Liver (tissue), 9 donors: ENCODE measurements around the gene SHLD3. TPM values are rescaled to one million over a fixed set of nuclear protein-coding genes. Genes with fewer than 3 reads are reported as not detected.

Experiments used
- DNase-seq: peaks from one replicate; pipeline ENCODE4 v3.0.0-alpha.2; 2017; ENCODE audit warnings: low spot score
- H3K27ac ChIP-seq, 2 donors: one replicate each; pipeline ENCODE4 v1.7.0; 2013; ENCODE audit warnings: inconsistent platforms in 2 of 2, low read length in 2 of 2, control low read depth in 1 of 2, low read depth in 1 of 2, mild to moderate bottlenecking in 1 of 2
- H3K27me3 ChIP-seq, 4 donors: one replicate each; pipeline versions ENCODE4 v1.6.1 to v1.7.0; 2013; ENCODE audit warnings: low read length in 3 of 4, inconsistent platforms in 1 of 4, mild to moderate bottlenecking in 1 of 4, moderate library complexity in 1 of 4; ENCODE audit not compliant: control insufficient read depth in 4 of 4, insufficient read depth in 4 of 4
- H3K36me3 ChIP-seq, 4 donors: one replicate each; pipeline versions ENCODE4 v1.6.1 to v1.7.0; 2013; ENCODE audit warnings: low read length in 3 of 4, mild to moderate bottlenecking in 3 of 4, low read depth in 1 of 4, moderate library complexity in 1 of 4; ENCODE audit not compliant: control insufficient read depth in 4 of 4, insufficient read depth in 3 of 4
- H3K4me1 ChIP-seq, 4 donors: one replicate each; pipeline versions ENCODE4 v1.6.1 to v1.7.0; 2013; ENCODE audit warnings: low read length in 3 of 4, mild to moderate bottlenecking in 3 of 4, moderate library complexity in 1 of 4; ENCODE audit not compliant: control insufficient read depth in 4 of 4, insufficient read depth in 4 of 4
- H3K4me3 ChIP-seq, 3 donors: one replicate each; pipeline versions ENCODE4 v1.6.1 to v1.7.0; 2013; ENCODE audit warnings: low read length in 3 of 3, control low read depth in 1 of 3, low read depth in 1 of 3, mild to moderate bottlenecking in 1 of 3
- H3K9ac ChIP-seq, 2 donors: one replicate each; pipeline ENCODE4 v1.7.0; 2013; ENCODE audit warnings: low read length in 2 of 2, mild to moderate bottlenecking in 2 of 2, moderate library complexity in 2 of 2, control low read depth in 1 of 2, low read depth in 1 of 2
- H3K9me3 ChIP-seq, 4 donors: one replicate each; pipeline versions ENCODE4 v1.6.1 to v1.7.0; 2013; ENCODE audit warnings: low read length in 3 of 4; ENCODE audit not compliant: control insufficient read depth in 4 of 4
- EGR1 ChIP-seq, 2 donors: IDR thresholded peaks; 2 replicates each; pipeline ENCODE4 v1.6.1; 2016 to 2018; ENCODE audit warnings: antibody characterized with exemption in 2 of 2, low read depth in 2 of 2
- FOXA1 ChIP-seq: IDR thresholded peaks from 2 replicates; pipeline ENCODE4 v1.6.1; 2016; ENCODE audit warnings: antibody characterized with exemption
- FOXA2 ChIP-seq: IDR thresholded peaks from 2 replicates; pipeline ENCODE4 v1.6.1; 2016; ENCODE audit warnings: antibody characterized with exemption
- GABPA ChIP-seq, 2 donors: IDR thresholded peaks in 1 of 2; conservative IDR thresholded peaks in 1 of 2; 2 replicates each; pipeline ENCODE4 v1.6.1; 2016; ENCODE audit warnings: antibody characterized with exemption in 2 of 2, mild to moderate bottlenecking in 1 of 2, moderate library complexity in 1 of 2
- HNF4A ChIP-seq, 2 donors: conservative IDR thresholded peaks; 2 replicates each; pipeline ENCODE4 v1.6.1; 2016; ENCODE audit warnings: antibody characterized with exemption in 2 of 2, mild to moderate bottlenecking in 2 of 2
- HNF4G ChIP-seq: IDR thresholded peaks from 2 replicates; pipeline ENCODE4 v1.6.1; 2016; ENCODE audit warnings: antibody characterized with exemption
- NR2F2 ChIP-seq: IDR thresholded peaks from 2 replicates; pipeline ENCODE4 v1.6.1; 2016; ENCODE audit warnings: antibody characterized with exemption
- SP1 ChIP-seq: IDR thresholded peaks from 2 replicates; pipeline ENCODE4 v1.6.1; 2018; ENCODE audit warnings: antibody characterized with exemption, mild to moderate bottlenecking
- TAF1 ChIP-seq: conservative IDR thresholded peaks from 2 replicates; pipeline ENCODE4 v1.6.1; 2016; ENCODE audit warnings: antibody characterized with exemption, mild to moderate bottlenecking
- WGBS: extraction: QIAGEN DNeasy Blood & Tissue Kit; methylation state at CpG from one replicate; pipeline ENCODE4 v1.1.7; 2013; 5-methylcytosine and 5-hydroxymethylcytosine counted together
- polyA plus RNA-seq, 2 donors: library from polyadenylated mRNA; stranded (reverse) in 1 of 2; unstranded in 1 of 2; fragments of 200-250 nt in 1 of 2; fragments of >200 nt in 1 of 2; fragmentation: Nextera tagmentation in 1 of 2; extraction: Ambion mirVana in 1 of 2; gene quantifications; one replicate each; pipeline versions ENCODE4 v1.2.1 to v1.2.3, GENCODE V29; 2013 to 2015
- total RNA-seq, 2 donors: library from RNA; depleted of rRNA; stranded (reverse); fragments of >200 nt; gene quantifications; one replicate each; pipeline ENCODE4 v1.2.3, GENCODE V29; 2014
- TF ChIP-seq, protein P1 (sequence below): fragments of 150-350 bp; IDR thresholded peaks from 2 replicates; pipeline ENCODE4 v1.5.1; 2017; ENCODE audit warnings: improper control_type of control experiment, low read depth, low read length; ENCODE audit not compliant: missing input control
- TF ChIP-seq, protein P2 (sequence below): IDR thresholded peaks from 2 replicates; pipeline ENCODE4 v1.6.1; 2016; ENCODE audit warnings: antibody characterized with exemption
- TF ChIP-seq, protein P3 (sequence below): IDR thresholded peaks from 2 replicates; pipeline ENCODE4 v1.6.1; 2016; ENCODE audit warnings: antibody characterized with exemption
- TF ChIP-seq, protein P4 (sequence below): IDR thresholded peaks from 2 replicates; pipeline ENCODE4 v1.6.1; 2016; ENCODE audit warnings: antibody characterized with exemption
- TF ChIP-seq, protein P5 (sequence below): IDR thresholded peaks from 2 replicates; pipeline ENCODE4 v1.6.1; 2016; ENCODE audit warnings: antibody characterized with exemption, mild to moderate bottlenecking
- donor health status: healthy.
- donor health status: healthy.
- donor health status: healthy.
- donor health status: healthy.
- donor health status: healthy.

The SHLD3 gene
- total and polyA plus RNA-seq, 4 donors: 1.0 to 2.5 (median 1.8) TPM

DNA sequence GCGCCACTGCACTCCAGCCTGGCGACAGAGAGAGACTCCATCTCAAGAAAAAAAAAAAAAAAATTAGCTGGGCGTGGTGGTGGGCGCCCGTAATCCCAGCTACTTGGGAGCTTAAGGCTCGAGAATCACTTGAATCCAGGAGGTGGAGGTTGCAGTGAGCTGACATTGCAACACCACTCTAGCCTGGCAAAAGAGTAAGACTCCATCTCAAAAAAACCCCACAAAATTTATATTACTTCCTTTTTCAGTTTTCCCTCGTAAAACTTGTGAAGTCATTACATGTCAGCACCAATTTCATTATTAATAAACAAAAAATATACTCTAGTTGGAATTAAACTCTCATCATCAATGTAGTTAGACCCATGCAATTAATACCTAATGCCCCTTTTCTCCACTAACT lies 43.9 kb downstream of the SHLD3 start (continued):
- TF ChIP-seq, protein P1, sequence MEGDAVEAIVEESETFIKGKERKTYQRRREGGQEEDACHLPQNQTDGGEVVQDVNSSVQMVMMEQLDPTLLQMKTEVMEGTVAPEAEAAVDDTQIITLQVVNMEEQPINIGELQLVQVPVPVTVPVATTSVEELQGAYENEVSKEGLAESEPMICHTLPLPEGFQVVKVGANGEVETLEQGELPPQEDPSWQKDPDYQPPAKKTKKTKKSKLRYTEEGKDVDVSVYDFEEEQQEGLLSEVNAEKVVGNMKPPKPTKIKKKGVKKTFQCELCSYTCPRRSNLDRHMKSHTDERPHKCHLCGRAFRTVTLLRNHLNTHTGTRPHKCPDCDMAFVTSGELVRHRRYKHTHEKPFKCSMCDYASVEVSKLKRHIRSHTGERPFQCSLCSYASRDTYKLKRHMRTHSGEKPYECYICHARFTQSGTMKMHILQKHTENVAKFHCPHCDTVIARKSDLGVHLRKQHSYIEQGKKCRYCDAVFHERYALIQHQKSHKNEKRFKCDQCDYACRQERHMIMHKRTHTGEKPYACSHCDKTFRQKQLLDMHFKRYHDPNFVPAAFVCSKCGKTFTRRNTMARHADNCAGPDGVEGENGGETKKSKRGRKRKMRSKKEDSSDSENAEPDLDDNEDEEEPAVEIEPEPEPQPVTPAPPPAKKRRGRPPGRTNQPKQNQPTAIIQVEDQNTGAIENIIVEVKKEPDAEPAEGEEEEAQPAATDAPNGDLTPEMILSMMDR: no peak
- TF ChIP-seq, protein P2, sequence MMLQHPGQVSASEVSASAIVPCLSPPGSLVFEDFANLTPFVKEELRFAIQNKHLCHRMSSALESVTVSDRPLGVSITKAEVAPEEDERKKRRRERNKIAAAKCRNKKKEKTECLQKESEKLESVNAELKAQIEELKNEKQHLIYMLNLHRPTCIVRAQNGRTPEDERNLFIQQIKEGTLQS: no peak
- no peak for TF ChIP-seq SP1
- no peak for TF ChIP-seq EGR1 (IDR thresholded peaks at IDR 0.05; ENCODE audit: low read depth in 2 of 2)
- TF ChIP-seq FOXA2: no peak

DNA sequence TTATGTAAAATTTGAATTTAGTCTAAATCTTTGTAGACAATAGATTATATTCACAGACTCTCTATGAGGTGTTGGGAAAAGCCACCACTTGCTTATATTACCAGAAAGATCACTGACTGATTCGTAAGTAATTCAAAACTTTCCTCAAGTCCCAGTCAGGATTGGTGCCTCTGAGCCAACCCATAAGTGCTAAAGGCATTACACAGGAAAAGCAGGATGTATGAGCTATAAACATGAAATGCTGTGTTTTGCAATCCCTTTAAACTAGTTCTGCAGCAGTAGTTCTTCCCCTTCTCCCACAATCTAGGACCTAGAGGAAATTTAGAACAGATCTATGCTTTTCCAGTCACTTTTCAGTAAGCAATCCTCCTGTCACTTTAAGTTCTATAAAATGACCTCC lies 48.0 kb downstream of the SHLD3 start:
- TF ChIP-seq NR2F2 (no peak), HNF4G (no peak), GABPA (IDR thresholded peaks at IDR 0.05 in 1 of 2, conservative IDR thresholded peaks at IDR 0.05 in 1 of 2) (no peak), HNF4A (conservative IDR thresholded peaks at IDR 0.05) (no peak), SP1 (no peak), TAF1 (no peak), FOXA1 (no peak), EGR1 (IDR thresholded peaks at IDR 0.05; ENCODE audit: low read depth in 2 of 2) (no peak)
- TF ChIP-seq, protein P3, sequence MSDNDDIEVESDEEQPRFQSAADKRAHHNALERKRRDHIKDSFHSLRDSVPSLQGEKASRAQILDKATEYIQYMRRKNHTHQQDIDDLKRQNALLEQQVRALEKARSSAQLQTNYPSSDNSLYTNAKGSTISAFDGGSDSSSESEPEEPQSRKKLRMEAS: no peak
- TF ChIP-seq, protein P4, sequence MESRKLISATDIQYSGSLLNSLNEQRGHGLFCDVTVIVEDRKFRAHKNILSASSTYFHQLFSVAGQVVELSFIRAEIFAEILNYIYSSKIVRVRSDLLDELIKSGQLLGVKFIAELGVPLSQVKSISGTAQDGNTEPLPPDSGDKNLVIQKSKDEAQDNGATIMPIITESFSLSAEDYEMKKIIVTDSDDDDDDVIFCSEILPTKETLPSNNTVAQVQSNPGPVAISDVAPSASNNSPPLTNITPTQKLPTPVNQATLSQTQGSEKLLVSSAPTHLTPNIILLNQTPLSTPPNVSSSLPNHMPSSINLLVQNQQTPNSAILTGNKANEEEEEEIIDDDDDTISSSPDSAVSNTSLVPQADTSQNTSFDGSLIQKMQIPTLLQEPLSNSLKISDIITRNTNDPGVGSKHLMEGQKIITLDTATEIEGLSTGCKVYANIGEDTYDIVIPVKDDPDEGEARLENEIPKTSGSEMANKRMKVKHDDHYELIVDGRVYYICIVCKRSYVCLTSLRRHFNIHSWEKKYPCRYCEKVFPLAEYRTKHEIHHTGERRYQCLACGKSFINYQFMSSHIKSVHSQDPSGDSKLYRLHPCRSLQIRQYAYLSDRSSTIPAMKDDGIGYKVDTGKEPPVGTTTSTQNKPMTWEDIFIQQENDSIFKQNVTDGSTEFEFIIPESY: no peak
- TF ChIP-seq, protein P5, sequence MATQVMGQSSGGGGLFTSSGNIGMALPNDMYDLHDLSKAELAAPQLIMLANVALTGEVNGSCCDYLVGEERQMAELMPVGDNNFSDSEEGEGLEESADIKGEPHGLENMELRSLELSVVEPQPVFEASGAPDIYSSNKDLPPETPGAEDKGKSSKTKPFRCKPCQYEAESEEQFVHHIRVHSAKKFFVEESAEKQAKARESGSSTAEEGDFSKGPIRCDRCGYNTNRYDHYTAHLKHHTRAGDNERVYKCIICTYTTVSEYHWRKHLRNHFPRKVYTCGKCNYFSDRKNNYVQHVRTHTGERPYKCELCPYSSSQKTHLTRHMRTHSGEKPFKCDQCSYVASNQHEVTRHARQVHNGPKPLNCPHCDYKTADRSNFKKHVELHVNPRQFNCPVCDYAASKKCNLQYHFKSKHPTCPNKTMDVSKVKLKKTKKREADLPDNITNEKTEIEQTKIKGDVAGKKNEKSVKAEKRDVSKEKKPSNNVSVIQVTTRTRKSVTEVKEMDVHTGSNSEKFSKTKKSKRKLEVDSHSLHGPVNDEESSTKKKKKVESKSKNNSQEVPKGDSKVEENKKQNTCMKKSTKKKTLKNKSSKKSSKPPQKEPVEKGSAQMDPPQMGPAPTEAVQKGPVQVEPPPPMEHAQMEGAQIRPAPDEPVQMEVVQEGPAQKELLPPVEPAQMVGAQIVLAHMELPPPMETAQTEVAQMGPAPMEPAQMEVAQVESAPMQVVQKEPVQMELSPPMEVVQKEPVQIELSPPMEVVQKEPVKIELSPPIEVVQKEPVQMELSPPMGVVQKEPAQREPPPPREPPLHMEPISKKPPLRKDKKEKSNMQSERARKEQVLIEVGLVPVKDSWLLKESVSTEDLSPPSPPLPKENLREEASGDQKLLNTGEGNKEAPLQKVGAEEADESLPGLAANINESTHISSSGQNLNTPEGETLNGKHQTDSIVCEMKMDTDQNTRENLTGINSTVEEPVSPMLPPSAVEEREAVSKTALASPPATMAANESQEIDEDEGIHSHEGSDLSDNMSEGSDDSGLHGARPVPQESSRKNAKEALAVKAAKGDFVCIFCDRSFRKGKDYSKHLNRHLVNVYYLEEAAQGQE: no peak
- TF ChIP-seq, protein P1: no peak
- 95% methylated on average over 1 of the region's 1 CpG for WGBS
- Histone ChIP-seq H3K27me3 (no peaks in the 10 kb centered on the region), H3K27ac (no peak overlapping the region), H3K9ac (no peak overlapping the region), H3K9me3 (no peaks in the 10 kb centered on the region), H3K4me3 (no peak overlapping the region), H3K36me3 (peaks cover 0 to 4% (median 4%) of the 10 kb centered on the region in 4 donors), H3K4me1 (no peaks in the 10 kb centered on the region)
- no peak for DNase-seq
